HFFc6 (cell line): Measurements from ENCODE around the gene PIGBOS1. TPM values are rescaled to one million over a fixed set of nuclear protein-coding genes. Genes with fewer than 3 reads are reported as not detected.

Experiments
- DNase-seq: peaks from one replicate; pipeline ENCODE4 v3.0.0-alpha.2; 2018
- H3K27ac Mint-ChIP-seq: 2 replicates; pipeline ENCODE4 v1.8.0; 2020; ENCODE audit warnings: mild to moderate bottlenecking, mixed read lengths
- H3K27me3 Mint-ChIP-seq: 2 replicates; pipeline ENCODE4 v1.8.0; 2021; ENCODE audit warnings: mild to moderate bottlenecking, moderate library complexity, mixed read lengths; ENCODE audit not compliant: insufficient read depth
- H3K36me3 Mint-ChIP-seq: 2 replicates; pipeline ENCODE4 v1.8.0; 2021; ENCODE audit warnings: low read depth, mixed read lengths
- H3K4me1 Mint-ChIP-seq: 2 replicates; pipeline ENCODE4 v1.8.0; 2020; ENCODE audit warnings: low read depth, mixed read lengths
- H3K4me3 Mint-ChIP-seq: 2 replicates; pipeline ENCODE4 v1.8.0; 2020; ENCODE audit warnings: mild to moderate bottlenecking, moderate library complexity, mixed read lengths
- H3K9me3 Mint-ChIP-seq: 2 replicates; pipeline ENCODE4 v1.8.0; 2020; ENCODE audit warnings: mild to moderate bottlenecking, mixed read lengths
- CTCF ChIP-seq: fragments of 200-600 bp; sonication (generic); IDR thresholded peaks from 2 replicates; pipeline ENCODE4 v1.5.0; 2021; ENCODE audit warnings: antibody characterized with exemption, mild to moderate bottlenecking
- total RNA-seq, 6 experiments: library from RNA; stranded (reverse); fragmentation: NEBNext Ultra II Directional; extraction: Animal tissue kit (Norgen Biotek cat#: 25700); gene quantifications; 2 replicates in 1 of 6; 3 replicates in 5 of 6; pipeline ENCODE4 v1.2.3, GENCODE V29; 2021

PIGBOS1 gene
- total RNA-seq, 6 experiments from 2014 or later, result 7.8 to 11.0 (median 8.4) TPM

DNA sequence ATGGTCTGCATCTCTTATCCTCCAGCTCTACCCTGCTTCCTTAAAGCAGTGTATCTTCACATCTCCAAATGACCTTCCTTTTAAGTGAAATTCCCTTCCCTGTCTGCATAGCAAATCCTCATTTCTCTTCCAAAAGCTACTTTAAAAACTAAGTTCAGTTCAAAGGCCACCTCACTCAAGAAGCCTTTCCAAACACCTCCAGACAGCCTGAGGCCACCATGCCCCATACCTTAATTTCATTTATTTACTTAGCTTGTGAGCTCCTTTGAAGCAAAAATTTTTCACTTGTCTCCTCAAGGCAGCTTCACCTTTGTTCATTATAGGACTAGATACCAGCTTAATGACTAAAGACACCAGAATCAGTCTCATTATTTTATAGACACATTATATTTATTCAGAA is 39.5 kb upstream of the PIGBOS1 start:
- Mint-ChIP-seq H3K27me3 (peaks cover 2% of the 10 kb centered on the region; the same call in 1 of the 2 replicates), H3K36me3 (peaks cover 26% of the 10 kb centered on the region), H3K4me3 (no peak overlapping the region), H3K27ac (no peak overlapping the region), H3K4me1 (peaks cover 18% of the 10 kb centered on the region), H3K9me3 (no peaks in the 10 kb centered on the region)
- no peak for TF ChIP-seq CTCF
- DNase-seq, result no peak

GRCh38 chr15:55357774-55358173 is 38.9 kb upstream of the PIGBOS1 start:
- no peak for TF ChIP-seq CTCF
- Mint-ChIP-seq H3K27ac (no peak overlapping the region), H3K36me3 (peaks cover 26% of the 10 kb centered on the region), H3K4me3 (no peak overlapping the region), H3K27me3 (peaks cover 2% of the 10 kb centered on the region; the same call in 1 of the 2 replicates), H3K9me3 (no peaks in the 10 kb centered on the region), H3K4me1 (peaks cover 18% of the 10 kb centered on the region)
- DNase-seq, result peak; percentile 32

GRCh38 chr15:55356985-55357585 is 38.2 kb upstream of the PIGBOS1 start:
- H3K27me3 Mint-ChIP-seq, result peaks cover 2% of the 10 kb centered on the region; the same call in 1 of the 2 replicates
- H3K27ac Mint-ChIP-seq, result no peak overlapping the region

DNA sequence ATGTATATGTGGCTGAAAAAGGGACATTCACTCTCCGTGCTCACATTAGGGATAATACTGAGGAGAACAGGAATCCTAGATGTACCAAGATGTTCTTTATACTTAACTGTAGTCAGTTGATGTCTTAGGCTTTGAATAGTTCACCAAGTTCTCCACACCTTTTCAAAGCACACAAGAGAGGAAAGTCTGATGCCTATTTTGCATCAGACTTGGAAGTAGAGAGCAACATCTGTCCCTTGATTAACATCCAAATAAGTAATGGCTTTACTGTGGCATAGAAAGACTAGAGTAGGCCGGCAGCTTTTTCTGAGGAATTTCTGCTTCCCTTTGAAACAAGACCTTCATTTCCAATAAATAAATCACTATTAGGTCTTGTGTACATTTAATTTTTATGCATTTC is 34.1 kb upstream of the PIGBOS1 start:
- Mint-ChIP-seq H3K36me3 (peaks cover 19% of the 10 kb centered on the region), H3K27ac (no peak overlapping the region), H3K4me1 (peaks cover 12% of the 10 kb centered on the region), H3K27me3 (no peaks in the 10 kb centered on the region), H3K4me3 (no peak overlapping the region), H3K9me3 (no peaks in the 10 kb centered on the region)
- DNase-seq, result no peak
- TF ChIP-seq CTCF, result no peak

More at GRCh38 chr15:55356985-55357585, 38.2 kb upstream of the PIGBOS1 start:
- no peak for TF ChIP-seq CTCF
- H3K9me3 Mint-ChIP-seq, result no peaks in the 10 kb centered on the region
- no peak for DNase-seq
- peaks cover 26% of the 10 kb centered on the region for H3K36me3 Mint-ChIP-seq
- peaks cover 18% of the 10 kb centered on the region for H3K4me1 Mint-ChIP-seq
- H3K4me3 Mint-ChIP-seq, result no peak overlapping the region

- Mint-ChIP-seq H3K27ac (no peak overlapping the region), H3K27me3 (no peaks in the 10 kb centered on the region), H3K4me1 (peaks cover 3% of the 10 kb centered on the region), H3K4me3 (no peak overlapping the region), H3K9me3 (no peaks in the 10 kb centered on the region), H3K36me3 (peaks cover 10% of the 10 kb centered on the region)
- DNase-seq, result no peak
- no peak for TF ChIP-seq CTCF
These were observed 30.4 kb upstream of the PIGBOS1 start for GRCh38 chr15:55349282-55349681.
